SHP77 (cell line): ENCODE data around the gene TRPC5OS.

Source experiments
- DNase-seq, 2 experiments: peaks; one replicate each; lab custom pipeline; 2025; lab: John Stamatoyannopoulos, UW

TRPC5OS gene

DNA sequence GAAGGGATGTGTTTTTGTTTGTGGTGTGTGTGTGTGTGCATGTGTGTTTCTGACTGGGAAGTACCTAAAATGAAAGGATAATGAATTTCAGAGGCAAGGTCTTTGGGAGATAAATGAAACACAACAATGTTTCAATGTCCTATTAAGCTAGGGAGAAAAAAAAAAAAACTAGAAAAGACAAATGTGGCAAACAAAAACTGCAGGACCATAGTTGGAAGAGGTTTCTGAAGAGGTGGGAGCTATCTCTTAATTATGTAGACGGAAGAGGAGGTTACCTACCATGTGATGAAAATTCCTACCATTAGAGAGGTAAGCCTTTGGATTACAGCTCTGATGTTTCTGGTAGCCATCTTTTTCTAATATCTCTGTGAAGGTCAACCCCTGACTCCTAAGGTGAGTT lies at the start of gene TRPC5OS:
Gene TRPC5OS, plus strand, starts transcription at position 301 of the 400 bp plus-strand sequence. CDS start 25,669 bp downstream, outside the sequence.
- DNase-seq = no peak

DNA sequence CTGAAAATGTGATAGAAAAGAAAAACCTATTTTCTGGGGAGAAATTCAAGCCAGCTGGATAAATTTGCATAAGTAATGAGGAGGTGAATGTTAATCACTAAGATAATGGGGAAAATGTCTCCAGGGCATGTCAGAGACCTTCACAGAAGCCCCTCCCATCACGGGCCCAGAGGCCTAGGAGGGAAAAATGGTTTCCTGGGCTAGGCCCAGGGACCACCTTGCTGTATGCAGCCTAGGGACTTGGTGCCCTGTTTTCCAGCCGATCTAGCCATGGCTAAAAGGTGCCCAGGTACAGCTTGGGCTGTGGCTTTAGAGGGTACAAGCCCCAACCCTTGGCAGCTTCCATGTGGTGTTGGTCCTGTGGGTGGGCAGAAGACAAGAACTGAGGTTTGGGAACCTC lies 46.6 kb upstream of the TRPC5OS start:
- no peak for DNase-seq

DNA sequence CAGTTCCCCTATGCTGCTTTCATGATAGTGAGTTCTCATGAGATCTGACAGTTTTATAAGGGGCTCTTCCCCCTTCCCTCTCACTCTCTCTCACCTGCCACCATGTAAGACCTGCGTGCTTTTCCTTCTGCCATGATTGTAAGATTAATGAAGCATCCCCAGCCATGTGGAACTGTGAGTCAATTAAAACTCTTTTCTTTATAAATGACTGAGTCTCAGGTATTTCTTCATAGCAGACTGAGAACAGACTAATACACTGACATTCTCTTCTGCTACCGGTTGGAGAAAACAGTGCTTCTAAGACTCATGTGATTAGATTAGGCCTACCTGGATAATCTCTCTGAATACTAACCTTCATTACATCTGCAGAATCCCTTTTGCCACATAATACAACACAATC lies 45.4 kb upstream of the TRPC5OS start:
- no peak for DNase-seq

DNA sequence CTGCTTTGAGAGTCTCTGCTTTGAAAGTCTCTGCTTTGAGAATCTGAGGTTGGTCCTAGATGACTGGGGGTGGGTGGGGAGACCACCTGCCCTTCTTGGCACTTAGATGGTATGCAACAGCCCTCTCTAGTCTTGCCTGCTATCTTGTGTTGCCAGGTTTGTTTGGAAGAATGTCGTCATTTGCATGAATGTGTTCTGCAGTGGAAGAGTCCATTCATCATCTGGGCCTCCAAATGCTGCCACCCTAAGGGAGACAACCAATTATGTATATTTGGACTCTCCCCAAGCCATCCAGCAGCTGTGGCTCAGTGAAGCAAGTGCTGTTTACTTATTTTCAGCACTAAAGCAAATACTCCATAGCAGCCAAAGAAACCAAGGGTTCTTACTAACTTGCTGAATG lies 44.6 kb upstream of the TRPC5OS start:
- peak; percentile 1 to 20 for DNase-seq

DNA sequence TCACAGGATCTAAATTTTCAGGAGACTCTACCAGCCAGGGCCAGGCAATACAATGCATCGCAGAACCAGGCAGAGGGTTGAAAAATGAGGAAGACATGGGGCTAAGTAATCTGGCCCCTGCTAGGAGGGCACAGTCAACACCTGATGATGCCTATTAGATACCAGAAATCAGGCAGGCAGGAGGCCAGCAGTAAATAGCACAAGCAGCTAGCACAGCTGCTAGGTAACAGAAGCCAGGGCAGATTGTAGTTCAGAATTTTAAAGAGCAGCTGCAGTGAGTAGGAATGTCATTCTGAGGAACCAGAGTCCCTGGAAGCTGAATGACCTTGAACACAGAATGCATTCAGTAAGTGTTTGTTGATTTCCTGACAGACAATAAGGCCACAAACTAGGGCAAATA lies 38.8 kb upstream of the TRPC5OS start:
- DNase-seq = peak; percentile 2 to 4

DNA sequence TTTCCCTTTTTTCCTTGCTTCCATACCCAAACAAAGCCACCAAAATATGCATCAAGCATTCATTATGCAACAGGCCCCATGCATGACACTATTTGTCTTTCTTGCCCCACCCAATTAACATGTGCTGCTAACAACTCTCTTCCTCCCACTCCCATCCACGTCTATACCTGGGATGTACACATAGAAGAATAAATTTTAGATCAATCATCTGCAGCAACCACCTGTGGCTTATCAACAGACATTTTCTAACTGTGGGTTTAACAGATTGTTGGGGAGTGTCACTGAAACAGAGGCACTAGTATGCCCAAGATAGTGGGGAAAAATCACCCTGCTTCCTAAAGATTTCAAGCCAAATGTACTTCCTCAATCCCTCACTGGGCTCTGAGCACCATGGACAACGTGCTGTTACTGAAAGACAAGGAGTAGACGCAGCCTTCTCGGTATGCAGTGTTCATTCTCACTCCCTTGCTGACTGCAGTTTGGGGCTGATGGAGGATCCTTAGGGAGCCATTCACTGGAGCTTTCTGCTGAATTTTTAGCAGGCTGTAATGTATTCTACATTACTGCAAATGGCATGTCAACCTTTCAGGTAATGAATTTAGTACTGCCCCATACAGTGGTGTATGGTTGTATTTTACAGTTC lies 28.4 kb upstream of the TRPC5OS start:
- DNase-seq = no peak

DNA sequence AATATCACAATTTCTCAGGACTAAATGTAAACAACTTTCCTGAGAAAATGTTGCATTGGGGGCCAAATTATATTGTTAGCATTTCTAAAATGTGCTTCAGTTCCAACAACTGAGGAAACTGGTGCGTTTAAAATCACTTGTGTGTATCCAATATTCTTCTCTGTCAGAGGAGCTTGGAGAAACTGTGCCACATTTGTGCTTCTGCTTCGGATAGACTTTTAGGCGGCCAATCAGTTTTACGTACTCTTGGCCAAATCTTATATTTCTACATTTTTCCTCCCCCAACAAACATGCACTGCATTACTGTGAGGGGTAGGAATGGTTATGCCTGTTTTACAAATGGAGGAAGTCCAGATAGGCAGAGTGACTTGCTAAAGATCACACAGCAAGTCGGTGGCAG lies 27.4 kb upstream of the TRPC5OS start:
- DNase-seq = no peak

DNA sequence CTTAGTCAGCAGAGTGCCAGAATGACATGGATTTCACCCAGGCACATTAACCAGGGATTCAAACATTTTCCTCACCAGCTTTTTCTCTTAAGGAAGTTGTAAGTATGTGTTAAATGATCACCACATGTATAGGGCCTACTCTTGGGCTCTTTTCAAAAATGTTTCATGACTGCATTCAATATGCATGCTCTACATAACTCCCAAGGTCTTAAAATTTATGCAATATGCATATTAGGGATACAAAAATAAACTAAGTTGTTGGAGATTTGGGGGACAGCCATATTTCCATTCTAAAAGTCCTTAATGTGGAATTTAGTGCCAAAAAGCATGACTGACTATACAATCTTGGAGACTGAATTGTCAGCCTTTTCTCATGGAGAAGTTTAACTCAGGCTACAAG lies 25.0 kb upstream of the TRPC5OS start:
- no peak for DNase-seq

DNA sequence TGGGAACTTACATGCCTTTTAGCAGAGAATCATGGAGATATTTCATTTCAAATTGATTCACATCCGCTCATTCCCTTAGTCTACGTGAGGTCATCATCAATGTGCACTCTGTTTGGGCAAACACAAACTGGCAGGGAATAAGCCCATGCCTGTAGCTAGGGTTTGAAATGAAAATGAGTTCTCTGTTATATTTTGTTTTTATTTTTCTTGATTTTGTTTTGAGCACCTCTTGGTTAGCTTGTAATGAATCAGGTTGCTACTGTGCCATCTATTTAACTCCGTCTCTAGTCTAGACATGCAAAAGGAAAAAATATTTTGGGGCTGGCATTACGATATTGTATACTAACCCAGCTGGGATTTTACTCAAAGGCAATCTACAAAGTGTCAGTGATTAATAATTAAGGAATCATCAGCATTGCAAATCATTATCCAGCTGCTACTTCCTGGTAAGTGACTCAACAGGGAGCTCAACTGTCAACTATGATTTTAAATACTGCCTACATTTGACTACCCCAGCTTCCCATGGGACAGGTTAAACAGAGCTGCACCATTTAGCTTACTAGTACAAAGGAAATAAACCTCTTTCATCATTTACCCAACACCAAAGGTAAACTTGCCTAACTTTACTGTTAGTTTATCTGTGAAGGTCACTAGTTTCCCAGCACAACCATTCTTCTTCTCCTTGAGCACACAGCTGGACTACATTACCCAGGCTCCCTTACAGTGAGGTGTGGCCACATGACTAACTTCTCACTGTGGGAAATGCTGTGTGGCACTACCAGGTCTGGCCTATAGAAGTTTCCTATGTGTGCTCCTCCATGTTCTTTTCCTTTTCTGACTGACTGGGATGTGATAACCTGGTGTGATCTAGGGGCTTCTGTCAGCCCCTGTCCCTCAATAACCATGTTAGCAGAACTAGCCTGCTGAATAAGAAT lies 21.2 kb upstream of the TRPC5OS start:
- DNase-seq = no peak

DNA sequence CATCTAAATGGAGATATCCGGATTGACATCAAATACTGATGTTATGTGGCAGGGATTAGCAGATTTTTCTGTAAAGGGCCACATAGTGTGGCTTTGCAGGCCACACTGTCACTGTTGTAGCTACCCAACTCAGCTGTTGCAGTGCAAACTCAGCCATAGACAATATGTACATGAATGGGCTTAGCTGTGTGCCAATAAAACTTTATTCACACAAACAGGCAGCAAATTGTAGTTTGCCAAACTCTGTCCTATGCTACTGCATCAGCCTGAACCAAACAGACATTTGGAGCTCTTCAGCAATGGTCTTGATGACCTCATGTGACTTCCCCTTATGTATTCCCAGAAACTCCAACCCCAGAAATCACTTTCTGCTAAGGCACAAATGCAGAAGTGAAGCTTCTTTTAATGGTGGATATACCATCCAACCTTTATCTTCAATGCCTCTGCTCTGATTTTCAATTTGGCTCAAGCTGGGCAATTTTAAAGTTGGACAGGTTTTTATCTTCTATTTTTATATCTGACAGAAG lies 18.4 kb upstream of the TRPC5OS start:
- DNase-seq = no peak

DNA sequence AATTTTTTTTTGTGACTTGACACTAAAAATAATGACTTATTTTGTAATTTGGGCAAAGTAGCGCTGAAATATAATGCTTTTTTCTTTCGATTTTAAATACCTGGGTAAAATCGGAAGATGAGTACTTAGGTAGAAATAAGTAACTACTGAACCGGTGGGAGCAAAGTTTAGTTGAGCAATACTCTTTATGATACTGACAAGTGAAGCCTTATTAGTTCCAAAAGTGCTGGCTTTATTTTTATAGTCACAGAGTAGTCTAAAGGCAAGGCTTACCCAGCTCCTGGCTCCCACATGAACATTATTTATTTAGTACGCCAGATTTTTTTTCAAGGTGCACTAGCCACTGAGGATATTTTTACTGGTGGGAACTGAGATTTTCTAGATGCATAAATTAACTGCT lies 14.4 kb upstream of the TRPC5OS start:
- no peak for DNase-seq

DNA sequence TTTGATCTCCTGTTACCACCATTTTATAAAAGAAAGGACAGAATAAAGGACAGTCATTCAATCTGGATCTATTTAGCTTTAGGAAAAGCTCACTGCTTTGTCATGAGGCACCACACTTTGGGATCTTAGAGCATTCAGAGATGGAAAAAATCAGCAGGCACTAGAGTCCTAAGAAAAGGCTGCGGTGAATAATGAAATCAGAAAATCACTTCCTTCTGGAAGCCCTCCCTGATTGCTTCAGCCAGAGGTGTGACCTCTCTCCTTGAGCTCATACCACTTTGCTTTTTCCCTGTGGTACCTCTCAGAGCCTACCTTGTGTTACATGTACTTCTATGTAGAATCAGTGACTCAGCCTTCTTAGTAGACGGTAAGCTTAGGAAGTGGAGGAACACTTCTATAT lies 8.7 kb upstream of the TRPC5OS start:
- DNase-seq = no peak

DNA sequence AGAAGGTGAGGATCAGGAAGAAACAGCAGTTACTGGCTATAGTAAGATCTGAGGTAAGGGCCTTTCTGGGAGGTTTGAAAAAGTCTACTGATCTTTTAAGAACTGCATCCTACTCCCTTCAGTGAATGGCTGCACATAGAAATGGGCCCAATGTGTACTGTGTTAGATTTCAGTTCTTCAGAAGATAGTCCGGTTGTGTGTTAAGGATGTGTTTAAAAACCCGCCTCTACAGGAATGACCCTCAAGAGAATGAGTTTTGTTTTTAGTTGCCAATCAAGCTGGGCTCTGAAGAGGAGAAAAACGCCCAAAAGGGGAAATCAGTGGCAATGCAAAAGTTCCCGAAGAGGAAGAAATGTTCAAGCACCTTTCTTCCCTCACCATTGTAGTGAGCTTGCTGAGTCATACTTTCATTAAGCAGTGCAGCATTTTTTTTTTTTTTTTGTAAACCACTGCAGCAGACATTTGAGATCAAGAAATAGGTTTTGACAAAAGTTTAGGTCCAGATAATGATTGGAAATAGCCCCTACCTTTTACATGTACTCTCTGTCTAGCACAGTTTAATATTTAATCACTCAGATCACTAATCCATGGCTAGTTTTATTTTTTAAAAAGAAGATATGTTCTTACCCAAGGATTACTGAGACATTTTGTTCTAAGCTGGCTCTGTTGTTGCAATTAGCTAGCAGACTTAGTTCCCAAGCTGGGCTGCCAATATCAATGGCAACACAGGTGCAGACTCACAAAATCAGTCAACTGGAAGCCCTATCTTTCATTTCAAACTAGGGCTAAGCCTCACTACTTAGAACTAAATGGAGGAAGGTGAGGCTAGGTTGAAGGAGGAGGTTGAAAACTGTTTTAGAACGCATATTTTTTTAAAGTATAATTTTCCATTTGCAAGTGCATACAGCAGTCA lies 7.0 kb upstream of the TRPC5OS start:
- DNase-seq = no peak

DNA sequence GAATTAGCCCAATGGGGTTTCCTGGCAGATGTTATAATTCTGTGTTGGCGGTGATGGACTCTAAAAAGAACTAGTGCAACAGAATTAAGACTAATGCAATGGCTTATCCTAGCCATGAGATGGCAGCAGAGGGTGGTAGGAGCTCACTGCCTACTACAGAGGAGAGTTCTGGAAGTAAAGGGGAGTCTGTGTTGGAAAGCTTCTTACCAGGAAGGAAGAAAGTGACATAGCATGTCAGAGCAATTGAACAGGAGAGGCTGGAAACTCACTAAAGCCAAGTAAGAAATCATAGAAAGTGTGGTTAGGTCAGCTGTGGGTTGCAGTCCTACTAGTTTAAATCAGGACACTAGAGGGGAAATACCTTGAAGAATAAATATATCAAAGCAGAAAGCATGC lies 6.3 kb upstream of the TRPC5OS start:
- peak; percentile 0 to 3 for DNase-seq

DNA sequence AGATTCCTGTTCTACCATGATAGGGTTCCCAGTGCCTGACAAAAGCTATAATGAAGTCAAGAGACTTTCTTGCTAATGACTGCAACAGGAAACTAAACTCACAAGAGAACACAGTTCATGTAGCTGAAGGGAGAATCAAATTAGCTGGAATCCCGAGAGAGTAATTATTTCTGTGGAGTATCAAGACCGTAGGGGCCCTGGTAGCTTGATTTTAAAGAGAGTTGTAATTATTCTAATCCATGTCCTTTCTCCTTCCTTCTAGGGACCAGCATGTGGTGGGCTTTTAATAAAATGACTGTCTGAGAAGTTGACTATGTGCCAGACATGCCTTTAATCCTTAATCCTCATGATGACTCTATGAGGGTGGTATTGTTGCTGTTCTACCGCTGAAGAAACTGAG lies 1.7 kb upstream of the TRPC5OS start:
- no peak for DNase-seq

DNA sequence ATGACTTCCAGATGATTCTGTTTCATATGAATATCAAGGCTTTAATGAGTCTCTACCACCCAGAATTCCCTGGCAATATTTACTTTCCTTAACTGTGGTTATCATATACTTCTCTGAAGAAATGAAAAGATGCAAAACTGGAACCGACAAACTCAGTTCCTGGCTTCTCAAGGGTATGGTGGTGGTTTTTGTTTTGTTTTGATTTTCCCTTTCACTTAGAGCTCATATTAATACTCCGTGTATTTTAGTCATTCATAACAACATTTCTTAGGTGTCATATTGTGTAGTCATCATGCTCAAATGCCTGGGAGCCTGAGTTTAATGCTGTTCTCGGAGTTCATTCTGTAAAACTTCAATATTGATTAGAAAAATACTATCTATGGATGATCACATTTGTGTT lies 665 bp downstream of the TRPC5OS start:
- no peak for DNase-seq

DNA sequence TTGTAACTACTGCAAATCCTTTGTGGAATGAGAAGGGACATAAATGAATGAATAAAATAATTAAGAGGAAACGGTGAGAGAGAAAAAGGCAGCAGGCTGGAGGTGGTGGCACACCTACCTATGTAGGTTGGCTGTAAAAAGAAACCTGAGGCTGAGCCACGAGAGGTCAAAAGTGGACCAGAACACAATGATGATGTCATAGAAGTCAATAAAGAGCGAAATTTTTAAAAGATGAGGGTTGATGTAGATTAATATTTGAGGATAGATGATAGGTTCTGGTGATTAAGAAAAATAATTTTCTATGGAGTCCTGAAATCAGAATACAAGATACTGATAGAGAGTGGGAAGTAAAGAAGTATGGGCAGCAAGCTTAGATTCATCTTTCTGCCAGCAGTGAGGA lies 1.7 kb downstream of the TRPC5OS start:
- DNase-seq = no peak

DNA sequence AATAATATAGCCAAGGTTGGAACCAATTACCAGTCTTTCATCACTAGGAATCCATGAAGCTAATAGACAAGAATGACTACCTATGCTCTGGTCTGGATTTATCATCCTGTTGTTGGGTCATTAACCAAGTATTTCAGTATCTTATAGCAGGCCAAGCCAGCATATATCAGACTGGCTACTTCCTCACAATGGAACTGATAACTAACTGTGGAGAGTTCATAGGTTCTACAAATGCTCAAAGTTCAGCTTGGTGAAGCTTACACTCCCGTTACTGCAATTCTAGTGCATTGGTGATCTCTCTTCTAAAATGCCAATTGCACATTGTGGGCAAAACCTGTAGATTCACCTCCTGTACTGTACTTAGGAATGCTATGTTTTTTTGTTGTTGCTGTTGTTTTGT lies 4.8 kb downstream of the TRPC5OS start:
- DNase-seq = no peak

DNA sequence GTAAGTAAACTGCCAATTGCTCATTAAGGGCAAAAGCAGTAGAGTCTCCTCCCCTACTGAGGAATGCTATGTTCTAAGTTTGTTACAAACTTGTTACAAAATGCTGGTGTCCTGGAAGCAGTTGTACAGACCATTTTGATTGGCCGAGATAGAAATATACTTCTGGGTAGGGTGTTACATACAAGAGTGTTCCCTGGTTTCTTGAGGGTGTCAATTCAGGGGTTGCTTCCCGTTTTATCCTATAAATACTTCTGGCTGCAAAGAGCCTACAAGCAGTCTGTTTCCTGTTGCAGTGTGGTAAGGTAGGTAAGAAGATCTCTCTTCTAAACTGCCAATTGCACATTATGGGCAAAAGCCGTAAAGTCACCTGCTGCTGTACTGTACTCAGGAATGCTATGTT lies 5.7 kb downstream of the TRPC5OS start:
- no peak for DNase-seq

DNA sequence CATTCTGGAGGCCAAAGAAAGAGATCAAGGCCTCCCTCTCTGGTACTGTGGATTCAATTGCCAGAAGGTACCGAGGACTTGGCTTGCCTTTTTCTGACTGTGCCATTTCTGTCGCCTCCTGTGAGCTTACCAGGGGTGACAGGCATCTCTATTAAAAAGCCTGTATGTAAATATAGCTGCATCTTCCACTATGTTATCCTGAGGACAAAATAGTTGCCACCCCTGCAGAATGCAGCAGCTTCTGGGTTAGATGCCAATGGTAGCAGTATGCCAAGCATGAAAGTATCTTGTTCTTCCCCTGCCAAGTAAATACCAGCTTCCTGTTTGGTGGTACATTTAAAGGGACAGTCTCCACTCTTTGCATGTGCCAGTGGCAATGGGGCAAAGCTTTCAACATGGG lies 10.7 kb downstream of the TRPC5OS start:
- no peak for DNase-seq

DNA sequence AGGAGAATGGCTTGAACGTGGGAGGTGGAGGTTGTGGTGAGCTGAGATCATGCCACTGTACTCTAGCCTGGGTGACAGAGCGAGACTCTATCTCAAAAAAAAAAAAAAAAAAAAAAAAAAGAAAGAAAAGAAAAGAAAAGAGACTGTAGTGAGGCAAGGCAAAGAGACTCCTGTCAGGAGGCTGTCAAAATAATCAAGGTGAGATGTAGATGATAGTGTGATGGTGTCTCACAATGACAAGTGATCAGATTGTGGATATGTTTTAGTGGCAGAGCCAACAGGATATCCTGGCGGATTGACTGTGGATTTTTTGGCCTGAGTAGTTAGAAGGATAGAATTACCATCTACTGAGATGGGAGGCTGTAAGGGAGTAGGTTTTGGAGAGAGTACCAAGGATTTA lies 12.6 kb downstream of the TRPC5OS start:
- no peak for DNase-seq

DNA sequence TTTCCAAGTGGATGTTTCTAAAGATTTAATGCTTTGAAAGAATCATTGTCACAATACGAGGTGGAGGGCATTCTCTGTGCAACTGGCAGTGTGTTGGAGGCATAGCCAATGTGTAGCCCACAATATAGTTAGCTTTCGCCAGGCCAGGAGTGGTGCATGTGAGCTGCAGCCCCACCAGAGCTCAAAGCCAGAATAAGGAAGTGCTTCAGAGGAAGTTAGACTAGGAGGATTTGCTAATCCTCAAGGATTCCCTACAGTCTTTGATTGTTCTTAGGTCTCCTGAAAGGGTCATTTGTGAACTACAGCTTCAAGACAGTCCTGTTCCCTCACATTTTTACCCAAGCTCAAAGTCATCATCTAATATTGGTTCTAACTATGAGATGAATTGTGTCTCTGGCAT lies 16.4 kb downstream of the TRPC5OS start:
- no peak for DNase-seq
